Measurements from ENCODE around the gene ODAD3. TPM values are rescaled to one million over a fixed set of nuclear protein-coding genes. Genes with fewer than 3 reads are reported as not detected.
"Not testable (repeated sequence)": the region's sequence is repeated elsewhere in the genome, so short reads cannot be mapped to it uniquely, and the experiment has no call there.

The ODAD3 gene
- total RNA-seq, 1 donor from 2014 or later, result 0.47 TPM

DNA sequence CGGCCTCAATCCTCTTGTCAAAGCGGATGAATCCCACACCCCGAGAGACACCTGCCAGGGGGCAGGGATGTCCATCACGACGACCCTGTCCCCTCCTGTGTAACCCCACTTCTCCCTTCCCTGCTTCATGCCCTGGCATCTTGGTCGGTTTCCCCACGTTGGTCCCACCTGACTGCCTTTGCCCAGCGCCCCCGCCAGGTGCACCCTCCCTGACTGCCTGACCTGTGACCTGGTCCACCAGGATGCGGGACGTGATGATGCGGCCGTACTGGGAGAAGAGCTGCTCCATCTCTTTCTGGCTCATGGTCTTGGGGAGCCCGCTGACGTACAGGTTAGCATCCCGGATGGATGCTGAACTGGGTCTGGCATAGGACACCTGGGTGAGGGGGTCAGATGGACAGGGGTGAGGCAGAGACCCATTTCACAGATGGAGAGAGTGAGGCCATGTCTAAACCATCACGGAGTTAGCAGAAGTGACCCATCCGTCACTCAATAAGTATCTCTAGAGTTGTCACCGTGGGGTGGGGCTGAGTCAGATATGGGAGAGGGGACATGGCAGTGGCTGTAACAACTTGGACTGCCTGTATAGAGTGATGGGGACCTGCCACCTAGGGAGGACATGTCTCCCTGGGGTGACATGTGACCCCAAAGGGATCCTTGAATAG lies 23.4 kb upstream of the ODAD3 start:
- H4K20me1 ChIP-seq (ENCODE audit: low read depth), result no peaks in the 10 kb centered on the region
- H3K36me3 Mint-ChIP-seq, result peaks cover under 1% of the 10 kb centered on the region
- H3K9me3 ChIP-seq (ENCODE audit: low read depth), result no peaks in the 10 kb centered on the region
- no peak overlapping the region for H2AFZ ChIP-seq (replicated peaks)
- peak overlapping the region; percentile 86 for H3K27ac Mint-ChIP-seq
- H3K4me1 ChIP-seq, result no peaks in the 10 kb centered on the region
- no peaks in the 10 kb centered on the region for H3K9me3 Mint-ChIP-seq
- H3K9ac ChIP-seq, result no peak overlapping the region
- no peaks in the 10 kb centered on the region for H3K27me3 ChIP-seq
- no peak overlapping the region for H3K27ac ChIP-seq
- H3K4me1 Mint-ChIP-seq, result peaks cover 2% of the 10 kb centered on the region
- H3K4me3 Mint-ChIP-seq, result peak overlapping the region; percentile 58
- TF ChIP-seq CTCF (IDR thresholded peaks at IDR 0.05), result no peak
- no peak for TF ChIP-seq EZH2phosphoT487 (IDR thresholded peaks at IDR 0.05)
- TF ChIP-seq EZH2 (IDR thresholded peaks at IDR 0.05), result no peak
- H3F3A ChIP-seq (ENCODE audit: low read depth), result peaks cover 4% of the 10 kb centered on the region
- no peak for DNase-seq (ENCODE audit: low spot score)
- H3K27me3 Mint-ChIP-seq (ENCODE audit: insufficient read depth, low read depth), result peaks cover 3% of the 10 kb centered on the region
- H3K79me2 ChIP-seq (ENCODE audit: low read depth), result no peaks in the 10 kb centered on the region
- H3K4me2 ChIP-seq, result no peak overlapping the region
- no peak overlapping the region for H3K4me3 ChIP-seq
- H3K36me3 ChIP-seq, result no peaks in the 10 kb centered on the region

- no peak overlapping the region for H3K4me3 ChIP-seq
- TF ChIP-seq CTCF (IDR thresholded peaks at IDR 0.05), result no peak
- TF ChIP-seq EZH2 (IDR thresholded peaks at IDR 0.05), result no peak
- TF ChIP-seq EZH2phosphoT487 (IDR thresholded peaks at IDR 0.05), result no peak
- DNase-seq (ENCODE audit: low spot score), result no peak
- H3K9me3 ChIP-seq (ENCODE audit: low read depth), result no peaks in the 10 kb centered on the region
- H3K36me3 ChIP-seq, result no peaks in the 10 kb centered on the region
- no peak overlapping the region for H3K9ac ChIP-seq
- no peaks in the 10 kb centered on the region for H3F3A ChIP-seq (ENCODE audit: low read depth)
- no peaks in the 10 kb centered on the region for H3K27me3 ChIP-seq
- no peak overlapping the region for H3K4me3 Mint-ChIP-seq
- H3K27ac Mint-ChIP-seq, result no peak overlapping the region
- no peak overlapping the region for H3K27ac ChIP-seq
- H3K27me3 Mint-ChIP-seq (ENCODE audit: insufficient read depth, low read depth), result peaks cover 3% of the 10 kb centered on the region
- H3K4me1 Mint-ChIP-seq, result peaks cover 4% of the 10 kb centered on the region
- peaks cover 3% of the 10 kb centered on the region for H3K4me1 ChIP-seq
- no peaks in the 10 kb centered on the region for H3K79me2 ChIP-seq (ENCODE audit: low read depth)
- H4K20me1 ChIP-seq (ENCODE audit: low read depth), result no peaks in the 10 kb centered on the region
- no peaks in the 10 kb centered on the region for H3K9me3 Mint-ChIP-seq
- H2AFZ ChIP-seq (replicated peaks), result no peak overlapping the region
- peaks cover 2% of the 10 kb centered on the region for H3K36me3 Mint-ChIP-seq
- H3K4me2 ChIP-seq, result no peak overlapping the region
Observed at GRCh38 chr19:11457831-11458230, 22.9 kb upstream of the ODAD3 start.

GRCh38 chr19:11457115-11457514 lies 22.2 kb upstream of the ODAD3 start:
- DNase-seq (ENCODE audit: low spot score), result no peak
- H4K20me1 ChIP-seq (ENCODE audit: low read depth), result no peaks in the 10 kb centered on the region
- H3K27ac ChIP-seq, result no peak overlapping the region
- peaks cover 3% of the 10 kb centered on the region for H3K27me3 Mint-ChIP-seq (ENCODE audit: insufficient read depth, low read depth)
- H3K4me1 ChIP-seq, result peaks cover 9% of the 10 kb centered on the region
- H3K36me3 ChIP-seq, result no peaks in the 10 kb centered on the region
- H2AFZ ChIP-seq (replicated peaks), result no peak overlapping the region
- H3K79me2 ChIP-seq (ENCODE audit: low read depth), result no peaks in the 10 kb centered on the region
- H3K4me2 ChIP-seq, result no peak overlapping the region
- no peaks in the 10 kb centered on the region for H3K9me3 ChIP-seq (ENCODE audit: low read depth)
- H3F3A ChIP-seq (ENCODE audit: low read depth), result peaks cover 4% of the 10 kb centered on the region
- H3K9ac ChIP-seq, result no peak overlapping the region
- H3K36me3 Mint-ChIP-seq, result peaks cover 2% of the 10 kb centered on the region
- no peak overlapping the region for H3K4me3 Mint-ChIP-seq
- TF ChIP-seq EZH2 (IDR thresholded peaks at IDR 0.05), result no peak
- H3K27ac Mint-ChIP-seq, result no peak overlapping the region
- no peak overlapping the region for H3K4me3 ChIP-seq
- no peaks in the 10 kb centered on the region for H3K9me3 Mint-ChIP-seq
- H3K4me1 Mint-ChIP-seq, result peaks cover 11% of the 10 kb centered on the region
- H3K27me3 ChIP-seq, result no peaks in the 10 kb centered on the region

- H3K9ac ChIP-seq, result no peak overlapping the region
- no peaks in the 10 kb centered on the region for H3K27me3 ChIP-seq
- H3K27ac Mint-ChIP-seq, result no peak overlapping the region
- peaks cover 13% of the 10 kb centered on the region for H3K4me1 ChIP-seq
- H3K4me2 ChIP-seq, result no peak overlapping the region
- H3F3A ChIP-seq (ENCODE audit: low read depth), result peaks cover 8% of the 10 kb centered on the region
- no peaks in the 10 kb centered on the region for H3K9me3 ChIP-seq (ENCODE audit: low read depth)
- peaks cover 3% of the 10 kb centered on the region for H3K27me3 Mint-ChIP-seq (ENCODE audit: insufficient read depth, low read depth)
- DNase-seq (ENCODE audit: low spot score), result no peak
- no peaks in the 10 kb centered on the region for H3K9me3 Mint-ChIP-seq
- no peaks in the 10 kb centered on the region for H3K36me3 ChIP-seq
- H3K4me1 Mint-ChIP-seq, result peaks cover 14% of the 10 kb centered on the region
- H3K4me3 ChIP-seq, result no peak overlapping the region
- no peak overlapping the region for H2AFZ ChIP-seq (replicated peaks)
- no peak for TF ChIP-seq CTCF (IDR thresholded peaks at IDR 0.05)
- no peak for TF ChIP-seq EZH2 (IDR thresholded peaks at IDR 0.05)
- no peak for TF ChIP-seq EZH2phosphoT487 (IDR thresholded peaks at IDR 0.05)
- H3K79me2 ChIP-seq (ENCODE audit: low read depth), result no peaks in the 10 kb centered on the region
- peaks cover 2% of the 10 kb centered on the region for H3K36me3 Mint-ChIP-seq
- no peak overlapping the region for H3K4me3 Mint-ChIP-seq
- no peaks in the 10 kb centered on the region for H4K20me1 ChIP-seq (ENCODE audit: low read depth)
- H3K27ac ChIP-seq, result no peak overlapping the region
Observed at GRCh38 chr19:11456659-11457058, 21.7 kb upstream of the ODAD3 start.

GRCh38 chr19:11455233-11455554 lies 20.3 kb upstream of the ODAD3 start:
- Histone ChIP-seq H3F3A (ENCODE audit: low read depth) (peaks cover 19% of the 10 kb centered on the region), H3K4me1 (peaks cover 22% of the 10 kb centered on the region)
- H3K9me3 ChIP-seq (ENCODE audit: low read depth); H3K36me3 ChIP-seq; H2AFZ ChIP-seq (replicated peaks); H4K20me1 ChIP-seq (ENCODE audit: low read depth); H3K27me3 Mint-ChIP-seq (ENCODE audit: insufficient read depth, low read depth); H3K9me3 Mint-ChIP-seq; H3K4me3 ChIP-seq; H3K9ac ChIP-seq; H3K27me3 ChIP-seq; H3K27ac ChIP-seq; H3K79me2 ChIP-seq (ENCODE audit: low read depth); H3K36me3 Mint-ChIP-seq; H3K4me2 ChIP-seq; DNase-seq (ENCODE audit: low spot score): not testable (repeated sequence)
- Mint-ChIP-seq H3K4me3 (peak overlapping the region; percentile 33), H3K4me1 (peaks cover 21% of the 10 kb centered on the region), H3K27ac (peak overlapping the region; percentile 33)

All from neural progenitor cell (in vitro differentiated cells).